GM12878 (cell line): Measurements from ENCODE around the gene DHX57. TPM values are rescaled to one million over a fixed set of nuclear protein-coding genes. Genes with fewer than 3 reads are reported as not detected.

ENCODE experiments used
- ATAC-seq: fragments of 200-7000 bp; cut with Tn5 transposase; 3 replicates; pipeline ENCODE4 v1.9.1; 2020; ENCODE audit warnings: mild to moderate bottlenecking, moderate library complexity
- BruUV-seq: library from RNA; stranded (reverse); fragments of 400-500 nt; replicated peaks from 2 replicates; lab custom pipeline; 2021; lab: Mats Ljungman, UMichigan
- CTCF ChIA-PET: fragments of 300-600 bp; sonication (Branson Sonifier 250); formaldehyde crosslinking; extraction: SDS; loops from one replicate; lab custom pipeline; 2021; ENCODE audit warnings: inconsistent platforms; lab: Yijun Ruan, JAX
- POLR2A ChIA-PET: fragments of 350-600 bp; formaldehyde crosslinking; extraction: SDS; loops from one replicate; lab custom pipeline; 2021; ENCODE audit warnings: inconsistent platforms; lab: Charles Lee
- RAD21 ChIA-PET: fragments of 300-600 bp; sonication (Branson Sonifier 250); formaldehyde crosslinking; loops from one replicate; lab custom pipeline; 2023; ENCODE audit warnings: antibody characterized with exemption; ENCODE audit not compliant: unreplicated experiment; lab: Charles Lee
- SMC1A ChIA-PET: fragments of 300-600 bp; sonication (Branson Sonifier 250); formaldehyde crosslinking; loops from one replicate; lab custom pipeline; 2023; ENCODE audit not compliant: unreplicated experiment, uncharacterized antibody; lab: Charles Lee
- DNase-seq: peaks from one replicate; pipeline ENCODE4 v3.0.0-alpha.2; 2011; ENCODE audit warnings: low read depth, low spot score
- FAIRE-seq: peaks from 3 replicates; lab custom pipeline; 2011; peaks lifted over from hg19 to GRCh38; lab: Jason Lieb, UNC
- H2AFZ ChIP-seq: 2 replicates; pipeline ENCODE4 v1.6.0; 2011; ENCODE audit warnings: low read depth, low read length, control low read depth; ENCODE audit not compliant: control insufficient read depth
- H3K27ac ChIP-seq: 2 replicates; pipeline ENCODE4 v1.5.1; 2011; ENCODE audit warnings: control low read depth; ENCODE audit not compliant: control insufficient read depth, insufficient read depth
- H3K27me3 ChIP-seq, 2 experiments: replicated peaks in 1 of 2; 2 replicates each; pipeline versions ENCODE4 v1.6.0 to v1.6.1; 2011; ENCODE audit warnings: low read length in 1 of 2; ENCODE audit not compliant: control insufficient read depth in 2 of 2, insufficient read depth in 2 of 2
- H3K36me3 ChIP-seq, 2 experiments: 2 replicates each; pipeline ENCODE4 v1.5.1; 2011; ENCODE audit warnings: low read length in 1 of 2; ENCODE audit not compliant: control insufficient read depth in 2 of 2, insufficient read depth in 2 of 2
- H3K4me1 ChIP-seq: 2 replicates; pipeline ENCODE4 v1.6.1; 2011; ENCODE audit warnings: mild to moderate bottlenecking, low read length, moderate library complexity, mixed read lengths; ENCODE audit not compliant: control insufficient read depth, insufficient read depth
- H3K4me2 ChIP-seq: 2 replicates; pipeline ENCODE4 v1.6.0; 2011; ENCODE audit warnings: control low read depth; ENCODE audit not compliant: control insufficient read depth, insufficient read depth
- H3K4me3 ChIP-seq: fragments of 200-600 bp; sonication (generic); 2 replicates; pipeline ENCODE4 v1.5.1; 2016
- H3K79me2 ChIP-seq: 2 replicates; pipeline ENCODE4 v1.6.0; 2011; ENCODE audit warnings: low read length; ENCODE audit not compliant: control insufficient read depth, insufficient read depth
- H3K9ac ChIP-seq: 2 replicates; pipeline ENCODE4 v1.8.0; 2011; ENCODE audit warnings: low read length, control low read depth, mixed read lengths; ENCODE audit not compliant: control insufficient read depth, insufficient read depth
- H3K9me3 ChIP-seq: replicated peaks from 3 replicates; pipeline ENCODE4 v1.5.1; 2011; ENCODE audit warnings: mild to moderate bottlenecking, low read length; ENCODE audit not compliant: control insufficient read depth, insufficient read depth
- H4K20me1 ChIP-seq: 2 replicates; pipeline ENCODE4 v1.6.0; 2011; ENCODE audit not compliant: control insufficient read depth, insufficient read depth
- BCLAF1 ChIP-seq: fragments of 450-650 bp; IDR thresholded peaks from 2 replicates; pipeline ENCODE4 v1.6.1; 2017; ENCODE audit warnings: antibody characterized with exemption, mild to moderate bottlenecking, moderate library complexity
- CHD2 ChIP-seq: IDR thresholded peaks from 2 replicates; pipeline ENCODE4 v1.6.1; 2011; ENCODE audit warnings: low read depth, low read length, improper control_type of control experiment, borderline replicate concordance
- CREB1 ChIP-seq: IDR thresholded peaks from 2 replicates; pipeline ENCODE4 v1.6.1; 2012; ENCODE audit warnings: low read depth, mild to moderate bottlenecking, inconsistent platforms
- CREM ChIP-seq: IDR thresholded peaks from 2 replicates; pipeline ENCODE4 v1.6.1; 2014; ENCODE audit warnings: antibody characterized with exemption, low read depth
- GABPA ChIP-seq: IDR thresholded peaks from 2 replicates; pipeline ENCODE4 v1.6.1; 2014; ENCODE audit warnings: antibody characterized with exemption, low read depth, mild to moderate bottlenecking, inconsistent platforms
- IRF5 ChIP-seq: fragments of 450-650 bp; IDR thresholded peaks from 2 replicates; pipeline ENCODE4 v1.6.1; 2017; ENCODE audit warnings: borderline replicate concordance
- JUND ChIP-seq: IDR thresholded peaks from 2 replicates; pipeline ENCODE4 v1.6.1; 2012; ENCODE audit warnings: low read depth, mild to moderate bottlenecking, low read length, improper control_type of control experiment, moderate library complexity
- KAT2A ChIP-seq: conservative IDR thresholded peaks from 2 replicates; pipeline ENCODE4 v1.6.1; 2011; ENCODE audit warnings: low read depth, low read length; ENCODE audit not compliant: control insufficient read depth
- LARP7 ChIP-seq: fragments of 450-650 bp; IDR thresholded peaks from 2 replicates; pipeline ENCODE4 v1.6.1; 2017; ENCODE audit warnings: mild to moderate bottlenecking
- MEF2B ChIP-seq: fragments of 450-650 bp; IDR thresholded peaks from 2 replicates; pipeline ENCODE4 v1.6.1; 2018; ENCODE audit warnings: mild to moderate bottlenecking, moderate library complexity; ENCODE audit not compliant: partially characterized antibody, poor library complexity, severe bottlenecking
- NKRF ChIP-seq: fragments of 450-650 bp; conservative IDR thresholded peaks from 2 replicates; pipeline ENCODE4 v1.6.1; 2017; ENCODE audit warnings: mild to moderate bottlenecking, moderate library complexity
- NRF1 ChIP-seq: conservative IDR thresholded peaks from 2 replicates; pipeline ENCODE4 v1.6.1; 2011; ENCODE audit warnings: mild to moderate bottlenecking, low read depth, low read length, improper control_type of control experiment
- POLR2AphosphoS5 ChIP-seq: IDR thresholded peaks from 2 replicates; pipeline ENCODE4 v1.6.1; 2011; ENCODE audit warnings: mild to moderate bottlenecking, low read length, inconsistent platforms
- RB1 ChIP-seq: fragments of 450-650 bp; formaldehyde crosslinking; IDR thresholded peaks from 2 replicates; pipeline ENCODE4 v1.6.1; 2017; ENCODE audit warnings: mild to moderate bottlenecking, borderline replicate concordance
- TARDBP ChIP-seq: IDR thresholded peaks from 2 replicates; pipeline ENCODE4 v1.6.1; 2016; ENCODE audit warnings: borderline replicate concordance
- USF1 ChIP-seq: IDR thresholded peaks from 2 replicates; pipeline ENCODE4 v1.6.1; 2011; ENCODE audit warnings: borderline replicate concordance, low read depth, mild to moderate bottlenecking, moderate library complexity, mixed read lengths, low read length; ENCODE audit not compliant: insufficient read depth; ENCODE audit errors: extremely low read length
- ZNF24 ChIP-seq: fragments of 450-650 bp; IDR thresholded peaks from 2 replicates; pipeline ENCODE4 v1.6.1; 2017; ENCODE audit warnings: antibody characterized with exemption, mild to moderate bottlenecking
- WGBS: methylation state at CpG from one replicate; pipeline ENCODE4 v1.1.6; 2016; ENCODE audit warnings: low lambda C conversion rate; ENCODE audit not compliant: insufficient replicate concordance, insufficient coverage; ENCODE audit errors: missing lambda C conversion rate; 5-methylcytosine and 5-hydroxymethylcytosine counted together
- in situ Hi-C: fragments of 300-500 bp; cut with MboI; formaldehyde crosslinking; loops from 9 replicates; pipeline ENCODE4 v1.14.3; 2018; ENCODE audit warnings: mixed read lengths
- intact Hi-C: fragments of 100-400 bp; cut with micrococcal nuclease; formaldehyde crosslinking; loops from one replicate; pipeline ENCODE4 v1.14.2; 2022; ENCODE audit not compliant: unreplicated experiment
- polyA plus RNA-seq, 11 experiments: library from polyadenylated mRNA; depleted of rRNA in 4 of 11; unstranded in 6 of 11; stranded (reverse) in 5 of 11; fragments of >200 nt; fragmentation: Nextera tagmentation in 4 of 11; fragmentation: Illumina TruSeq in 1 of 11; extraction: Ambion mirVana in 4 of 11; extraction: Trizol in 1 of 11; gene quantifications; 1 replicate in 1 of 11; 2 replicates in 10 of 11; pipeline versions ENCODE4 v1.2.1 to v1.2.3, GENCODE V29; 2011 to 2016; ENCODE audit warnings: inconsistent platforms in 2 of 11, missing spikeins in 2 of 11, low read depth in 1 of 11
- total RNA-seq, 4 experiments: library from RNA; depleted of rRNA in 3 of 4; stranded (reverse); fragments of >200 nt in 3 of 4; fragmentation: Illumina TruSeq in 1 of 4; extraction: Trizol in 1 of 4; gene quantifications; 2 replicates each; pipeline versions ENCODE4 v1.2.1 to v1.2.3, GENCODE V29; 2013 to 2021

DHX57 gene
- total and polyA plus RNA-seq, 10 of the 15 experiments (the other 5 are each of a cell fraction or from before 2014, with no cell fraction given), result 6.5 to 18.0 (median 15.8) TPM

- Histone ChIP-seq H3K9ac (no peak overlapping the region), H4K20me1 (no peaks in the 10 kb centered on the region), H3K36me3 (no peaks in the 10 kb centered on the region), H3K79me2 (no peaks in the 10 kb centered on the region), H3K27me3 (no peaks in the 10 kb centered on the region), H3K9me3 (no peaks in the 10 kb centered on the region), H3K27ac (no peak overlapping the region), H2AFZ (no peak overlapping the region), H3K4me2 (no peak overlapping the region), H3K4me1 (no peaks in the 10 kb centered on the region), H3K4me3 (no peak overlapping the region)
- ChIA-PET SMC1A (interaction anchor here (0.6 kb wide), 1 partner anchor 24 kb away, joined by 3 read pairs; no protein-coding TSS in a partner anchor), CTCF (interaction anchor here (0.7 to 1.0 kb wide), 2 partner anchors 31 to 214 kb away, joined by 3 read pairs; no protein-coding TSS in a partner anchor), POLR2A (no interaction called here), RAD21 (no interaction called here)
- DNase-seq, result no peak
- WGBS, result 85% methylated on average over 7 of the region's 7 CpGs
- no peak for FAIRE-seq
- intact Hi-C loops (no loop called here), in situ Hi-C loops (no loop called here)
- TF ChIP-seq NRF1 (no peak), MEF2B (no peak), CREM (no peak), USF1 (no peak), BCLAF1 (no peak), CREB1 (no peak), IRF5 (no peak), RB1 (no peak), JUND (no peak), LARP7 (no peak), POLR2AphosphoS5 (no peak), KAT2A (no peak), ZNF24 (no peak), CHD2 (no peak), TARDBP (no peak), GABPA (no peak), NKRF (no peak)
- no TSS peak for BruUV-seq
- ATAC-seq, result no peak
These were observed 81.3 kb downstream of the DHX57 start for GRCh38 chr2:38794235-38794946.
